Esophagus muscularis mucosa (tissue), 4 donors: ENCODE results near the gene TGFBI. TPM values are rescaled to one million over a fixed set of nuclear protein-coding genes. Genes with fewer than 3 reads are reported as not detected.
A peak's percentile ranks its signal among the peaks of the same experiment; 100 is the strongest.

Source experiments
- DNase-seq: peaks from one replicate; pipeline ENCODE4 v3.0.0-alpha.2; 2017; ENCODE audit errors: extremely low spot score
- H3K27ac ChIP-seq, 4 donors: fragments of 200-600 bp; sonication (generic); replicated peaks in 1 of 4; 1 replicate in 3 of 4; 2 replicates in 1 of 4; pipeline ENCODE4 v1.5.1; 2016 to 2019; ENCODE audit warnings: mild to moderate bottlenecking in 1 of 4
- H3K27me3 ChIP-seq, 4 donors: fragments of 200-600 bp; sonication (generic); one replicate each; pipeline versions ENCODE4 v1.5.1 to v1.6.0; 2016 to 2019
- H3K36me3 ChIP-seq, 4 donors: fragments of 200-600 bp; sonication (generic); one replicate each; pipeline ENCODE4 v1.5.1; 2016 to 2019
- H3K4me1 ChIP-seq, 4 donors: fragments of 200-600 bp; sonication (generic); one replicate each; pipeline ENCODE4 v1.5.1; 2016 to 2019
- H3K4me3 ChIP-seq, 4 donors: fragments of 200-600 bp; sonication (generic); 1 replicate in 2 of 4; 2 replicates in 2 of 4; pipeline ENCODE4 v1.5.1; 2016 to 2019; ENCODE audit warnings: mild to moderate bottlenecking in 4 of 4, moderate library complexity in 1 of 4
- H3K9me3 ChIP-seq, 4 donors: fragments of 200-600 bp; sonication (generic); 1 replicate in 3 of 4; 2 replicates in 1 of 4; pipeline ENCODE4 v1.5.1; 2016 to 2019
- CTCF ChIP-seq, 3 experiments: fragments of 200-600 bp in 2 of 3; fragments of 450-650 bp in 1 of 3; sonication (generic) in 2 of 3; IDR thresholded peaks; one replicate each; pipeline ENCODE4 v1.5.1; 2017 to 2019; ENCODE audit warnings: antibody characterized with exemption in 3 of 3, mild to moderate bottlenecking in 2 of 3, moderate library complexity in 1 of 3
- EP300 ChIP-seq: sonication (generic); formaldehyde crosslinking; IDR thresholded peaks from one replicate; pipeline ENCODE4 v1.6.1; 2017; ENCODE audit warnings: antibody characterized with exemption
- POLR2A ChIP-seq: fragments of 450-650 bp; IDR thresholded peaks from one replicate; pipeline ENCODE4 v1.6.1; 2017; ENCODE audit warnings: antibody characterized with exemption, moderate library complexity, mild to moderate bottlenecking, low read depth
- POLR2AphosphoS5 ChIP-seq, 2 donors: sonication (generic); formaldehyde crosslinking; IDR thresholded peaks; one replicate each; pipeline ENCODE4 v1.6.1; 2017; ENCODE audit warnings: antibody characterized with exemption in 2 of 2
- WGBS: methylation state at CpG from one replicate; pipeline ENCODE4 v1.1.5; 2018; 5-methylcytosine and 5-hydroxymethylcytosine counted together
- intact Hi-C: fragments of 100-400 bp; cut with DNase I; formaldehyde crosslinking; loops from one replicate; pipeline ENCODE4 v1.15.1; 2023
- total RNA-seq, 4 donors: library from RNA; depleted of rRNA; stranded (reverse); fragments of >200 nt; gene quantifications; one replicate each; pipeline versions ENCODE4 v1.1.0 to v1.2.1, GENCODE V29; 2016

TGFBI gene
- total RNA-seq, 4 donors from 2014 or later, result 62.3 to 128 (median 92.9) TPM

- peak overlapping the region in 2 of 4 donors; percentile 1 to 25 for H3K27ac ChIP-seq
- TF ChIP-seq POLR2AphosphoS5 (IDR thresholded peaks at IDR 0.05) (no peak), POLR2A (no peak)
- peak; percentile 86 for DNase-seq
Measured at GRCh38 chr5:135990528-135991255, 38.1 kb upstream of the TGFBI start.

DNA sequence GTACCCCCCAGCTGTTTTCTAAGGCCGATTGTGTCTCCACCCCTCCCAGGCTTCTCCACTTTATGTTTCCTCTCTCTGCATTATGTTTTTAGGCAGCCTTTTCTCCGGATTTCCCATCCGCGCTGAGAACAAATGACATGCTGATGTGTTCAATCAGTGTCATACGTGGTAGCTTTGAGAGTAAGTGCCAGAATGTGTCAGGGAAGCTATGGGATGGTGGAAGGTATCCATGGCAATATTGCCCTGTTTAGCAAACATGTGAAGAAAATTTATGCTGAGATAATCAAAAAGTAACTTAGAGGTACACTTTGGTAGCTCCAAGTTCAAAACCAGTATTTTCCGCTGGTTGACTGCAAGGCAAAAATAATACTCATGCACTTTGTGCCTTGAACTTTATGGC is 37.4 kb upstream of the TGFBI start:
- Histone ChIP-seq H3K27ac (peak overlapping the region in 2 of 4 donors; percentile 1 to 25), H3K36me3 (no peaks in the 10 kb centered on the region), H3K4me3 (no peak overlapping the region), H3K27me3 (no peaks in the 10 kb centered on the region), H3K9me3 (no peaks in the 10 kb centered on the region), H3K4me1 (peaks cover 4 to 47% (median 35%) of the 10 kb centered on the region in 4 donors)
- DNase-seq, result no peak
- 75% methylated on average over 6 of the region's 6 CpGs for WGBS
- TF ChIP-seq CTCF (IDR thresholded peaks at IDR 0.05) (no peak), POLR2AphosphoS5 (IDR thresholded peaks at IDR 0.05) (no peak), EP300 (no peak), POLR2A (no peak)
- intact Hi-C loops, result no loop called here

More at GRCh38 chr5:135990528-135991255, 38.1 kb upstream of the TGFBI start:
- Histone ChIP-seq H3K27me3 (no peaks in the 10 kb centered on the region), H3K4me3 (no peak overlapping the region), H3K4me1 (peaks cover 4 to 45% (median 36%) of the 10 kb centered on the region in 4 donors), H3K9me3 (no peaks in the 10 kb centered on the region), H3K36me3 (no peaks in the 10 kb centered on the region)
- intact Hi-C loops, result no loop called here
- 83% methylated on average over 21 of the region's 21 CpGs for WGBS

DNA sequence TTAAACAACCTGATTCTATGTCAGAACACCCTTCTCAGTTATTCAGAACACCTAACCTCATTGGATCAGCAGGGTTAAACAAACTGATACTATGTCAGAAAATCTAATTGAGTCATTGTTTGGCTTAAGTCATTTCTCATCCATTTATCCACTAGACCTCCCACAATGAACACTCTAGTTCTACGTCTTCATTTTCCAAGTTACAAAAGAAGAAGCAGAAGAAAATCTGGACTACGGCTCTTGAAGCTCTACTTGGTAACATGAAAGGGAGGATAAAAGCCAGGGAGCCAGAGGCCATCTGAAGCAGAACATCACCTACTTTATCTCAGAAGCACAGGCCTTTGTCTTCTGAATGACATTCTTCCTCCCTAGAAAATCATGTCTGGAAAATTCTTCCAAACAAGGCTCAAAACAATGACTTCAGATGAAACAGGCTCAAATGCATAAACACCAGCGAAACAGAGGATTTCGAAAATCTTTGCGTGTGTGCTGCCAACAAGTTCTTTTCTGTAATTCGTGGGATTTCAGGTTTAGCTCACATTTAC is 35.4 kb upstream of the TGFBI start:
- Histone ChIP-seq H3K9me3 (no peaks in the 10 kb centered on the region), H3K4me1 (peaks cover 4 to 40% (median 28%) of the 10 kb centered on the region in 4 donors)
- intact Hi-C loops, result no loop called here

DNA sequence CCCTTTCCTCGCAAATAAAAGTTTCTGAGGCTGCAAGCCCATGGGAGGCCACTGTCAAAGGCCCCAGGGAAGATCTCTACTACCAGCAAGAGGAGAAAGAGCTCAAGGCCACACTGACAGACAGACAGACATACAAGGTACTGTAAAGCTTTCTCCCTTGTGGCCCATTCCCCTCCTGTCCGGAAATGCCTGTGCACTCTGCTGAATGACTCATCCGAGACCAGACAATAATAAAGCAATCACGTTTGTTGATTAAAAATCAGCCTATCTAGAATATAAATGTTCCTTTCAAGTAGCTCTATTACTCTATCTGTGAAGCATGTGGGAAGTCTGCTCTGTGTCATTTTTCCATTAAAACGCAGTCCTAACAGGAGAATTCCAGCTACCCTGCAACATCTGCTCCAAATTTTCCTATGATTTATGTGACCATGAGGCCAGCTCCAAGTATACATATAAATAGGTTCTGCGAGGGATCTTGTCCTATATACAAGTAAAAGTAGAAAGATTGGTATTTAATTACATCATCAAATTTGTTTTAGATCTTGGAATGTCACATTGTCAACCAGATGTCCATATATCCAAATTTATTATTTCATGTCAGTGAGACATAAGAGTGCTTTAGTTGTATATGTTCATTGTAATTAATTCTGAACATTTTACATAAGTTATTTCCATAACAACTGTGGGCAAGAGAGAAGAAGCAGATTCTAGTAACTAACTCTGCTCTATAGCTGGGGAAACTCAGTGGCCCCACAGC is 34.7 kb upstream of the TGFBI start:
- peaks cover 4 to 40% (median 28%) of the 10 kb centered on the region in 4 donors for H3K4me1 ChIP-seq
- no peaks in the 10 kb centered on the region for H3K9me3 ChIP-seq
- intact Hi-C loops, result no loop called here
- TF ChIP-seq CTCF (IDR thresholded peaks at IDR 0.05) (no peak), POLR2AphosphoS5 (IDR thresholded peaks at IDR 0.05) (peak; percentile 5 to 19)
- H3K36me3 ChIP-seq, result no peaks in the 10 kb centered on the region
- no peaks in the 10 kb centered on the region for H3K27me3 ChIP-seq
- peak overlapping the region; percentile 42 to 77 (median 58) for H3K27ac ChIP-seq
- peak; percentile 87 for DNase-seq
- 28% methylated on average over 6 of the region's 6 CpGs for WGBS
- H3K4me3 ChIP-seq, result no peak overlapping the region

More for the DNA sequence above, 35.4 kb upstream of the TGFBI start:
- Histone ChIP-seq H3K27ac (peak overlapping the region; percentile 42 to 77 (median 58)), H3K36me3 (no peaks in the 10 kb centered on the region), H3K4me3 (no peak overlapping the region), H3K27me3 (no peaks in the 10 kb centered on the region)
- WGBS, result 53% methylated on average over 6 of the region's 6 CpGs
- TF ChIP-seq EP300 (no peak), POLR2AphosphoS5 (IDR thresholded peaks at IDR 0.05) (no peak), POLR2A (no peak), CTCF (IDR thresholded peaks at IDR 0.05) (no peak)
- DNase-seq, result peak; percentile 81

DNA sequence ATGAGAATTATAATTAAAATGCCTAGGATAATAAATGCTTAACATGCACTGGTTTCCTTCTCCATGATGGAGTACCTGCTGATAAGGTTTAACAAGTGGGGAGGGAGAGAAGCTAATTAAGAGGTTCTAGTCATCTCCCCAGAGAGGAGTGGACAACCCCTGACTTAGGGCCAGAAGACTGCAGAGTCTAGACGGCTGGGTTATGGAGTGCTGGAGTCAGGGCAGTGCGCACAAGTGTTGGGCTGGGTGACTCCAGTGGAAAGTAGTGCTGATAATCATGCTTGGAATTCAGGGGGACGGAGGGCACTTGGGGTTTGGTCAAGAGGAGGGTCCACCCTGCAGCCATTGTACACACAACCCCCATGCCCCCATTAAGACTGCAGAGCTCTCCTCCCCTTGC is 32.8 kb upstream of the TGFBI start:
- 100% methylated on average over 3 of the region's 3 CpGs for WGBS
- intact Hi-C loops, result no loop called here
- no peak for DNase-seq
- Histone ChIP-seq H3K4me1 (peaks cover 4 to 33% (median 27%) of the 10 kb centered on the region in 4 donors), H3K9me3 (no peaks in the 10 kb centered on the region), H3K36me3 (no peaks in the 10 kb centered on the region), H3K27me3 (no peaks in the 10 kb centered on the region), H3K4me3 (no peak overlapping the region), H3K27ac (no peak overlapping the region)
- TF ChIP-seq POLR2AphosphoS5 (IDR thresholded peaks at IDR 0.05), result no peak
- TF ChIP-seq EP300, result no peak
- no peak for TF ChIP-seq POLR2A
- no peak for TF ChIP-seq CTCF (IDR thresholded peaks at IDR 0.05)
